HG03439 (cell line): ENCODE results near the gene TBC1D16.

Experiments used
- ATAC-seq: cut with Tn5 transposase; IDR thresholded peaks from one replicate; pipeline ENCODE4 v1.9.1; 2021; ENCODE audit warnings: mild to moderate bottlenecking, moderate library complexity; ENCODE audit not compliant: unreplicated experiment

The TBC1D16 gene

GRCh38 chr17:80026359-80027042, 9.2 kb downstream of the TBC1D16 start:
- ATAC-seq, result no peak

- ATAC-seq, result no peak
These were observed 9.9 kb downstream of the TBC1D16 start for GRCh38 chr17:80025796-80026195.

GRCh38 chr17:80025140-80025539, 10.5 kb downstream of the TBC1D16 start:
- ATAC-seq, result no peak

GRCh38 chr17:80024206-80024972, 11.3 kb downstream of the TBC1D16 start:
- no peak for ATAC-seq

- ATAC-seq, result no peak
These were observed 12.0 kb downstream of the TBC1D16 start for GRCh38 chr17:80023481-80024205.

GRCh38 chr17:80021600-80021999, 14.1 kb downstream of the TBC1D16 start:
- no peak for ATAC-seq

GRCh38 chr17:80018917-80019651, 16.6 kb downstream of the TBC1D16 start:
- no peak for ATAC-seq

GRCh38 chr17:80017226-80018010, 18.3 kb downstream of the TBC1D16 start:
- ATAC-seq, result no peak

- ATAC-seq, result no peak
These were observed 22.6 kb downstream of the TBC1D16 start for GRCh38 chr17:80012765-80013741.

- no peak for ATAC-seq
These were observed 23.6 kb downstream of the TBC1D16 start for GRCh38 chr17:80011989-80012555.

- no peak for ATAC-seq
These were observed 25.3 kb downstream of the TBC1D16 start for GRCh38 chr17:80010283-80010858.

GRCh38 chr17:80009391-80010282, 26.0 kb downstream of the TBC1D16 start:
- no peak for ATAC-seq

- ATAC-seq, result no peak
These were observed 26.8 kb downstream of the TBC1D16 start for GRCh38 chr17:80008848-80009247.

GRCh38 chr17:80008383-80008840, 27.3 kb downstream of the TBC1D16 start:
- ATAC-seq, result no peak

- no peak for ATAC-seq
These were observed 27.7 kb downstream of the TBC1D16 start for GRCh38 chr17:80007939-80008338.

GRCh38 chr17:80006811-80007752, 28.6 kb downstream of the TBC1D16 start:
- ATAC-seq, result no peak
